HCT116 (cell line): ENCODE measurements around the gene TMEM14A. TPM values are rescaled to one million over a fixed set of nuclear protein-coding genes. Genes with fewer than 3 reads are reported as not detected.

Source experiments
- ATAC-seq: fragments of 200-7000 bp; cut with Tn5 transposase; 2 replicates; pipeline ENCODE4 v1.9.1; 2020; ENCODE audit warnings: mild to moderate bottlenecking, moderate library complexity
- Bru-seq: library from RNA; stranded (reverse); fragments of 400-500 nt; gene quantifications from one replicate; lab custom pipeline; 2021; lab: Mats Ljungman, UMichigan
- BruChase-seq, 2 experiments: library from RNA; stranded (reverse); fragments of 400-500 nt; gene quantifications; one replicate each; lab custom pipeline; 2021; lab: Mats Ljungman, UMichigan
- BruUV-seq: library from RNA; stranded (reverse); fragments of 400-500 nt; replicated peaks from 2 replicates; lab custom pipeline; 2021; lab: Mats Ljungman, UMichigan
- CTCF ChIA-PET: fragments of 300-600 bp; sonication (Branson Sonifier 250); formaldehyde crosslinking; loops from one replicate; lab custom pipeline; 2021; ENCODE audit warnings: antibody characterized with exemption; lab: Charles Lee
- POLR2A ChIA-PET: fragments of 300-600, 350-600 bp; sonication (Branson Sonifier 250); formaldehyde crosslinking; loops from one replicate; lab custom pipeline; 2021; ENCODE audit warnings: antibody characterized with exemption; lab: Charles Lee
- RAD21 ChIA-PET, 2 experiments: fragments of 300-600 bp; sonication (Branson Sonifier 250); formaldehyde crosslinking; loops; one replicate each; lab custom pipeline; 2023; ENCODE audit warnings: low total read pairs in 2 of 2; ENCODE audit not compliant: uncharacterized antibody in 2 of 2, unreplicated experiment in 2 of 2, low non-redundant PET in 1 of 2; lab: Charles Lee
- DNase-seq: peaks from one replicate; pipeline ENCODE4 v3.0.0-alpha.2; 2010; ENCODE audit warnings: low read depth, low spot score
- H2AFZ ChIP-seq: fragments of 200-600 bp; shearing (Covaris generic), sonication (generic); 2 replicates; pipeline ENCODE4 v1.6.1; 2017; ENCODE audit warnings: low read depth, mixed run types, mixed read lengths, antibody characterized with exemption, low read length; ENCODE audit not compliant: poor library complexity, severe bottlenecking
- H3K27ac ChIP-seq: 2 replicates; pipeline ENCODE4 v1.5.1; 2012; ENCODE audit warnings: low read depth, low read length
- H3K27me3 ChIP-seq: fragments of 200-600 bp; sonication (generic); 2 replicates; pipeline ENCODE4 v1.6.1; 2016; ENCODE audit warnings: mixed run types, low read length, mixed read lengths; ENCODE audit not compliant: insufficient read depth
- H3K36me3 ChIP-seq, 2 experiments: fragments of 200-500 bp in 1 of 2; fragments of 200-600 bp in 1 of 2; sonication (Bioruptor generic) in 1 of 2; sonication (generic) in 1 of 2; 2 replicates each; pipeline versions ENCODE4 v1.5.1 to v1.6.1; 2014 to 2016; ENCODE audit warnings: low read length in 2 of 2, inconsistent platforms in 1 of 2, mixed read lengths in 1 of 2, mixed run types in 1 of 2; ENCODE audit not compliant: insufficient read depth in 2 of 2, control insufficient read depth in 1 of 2
- H3K4me1 ChIP-seq, 2 experiments: fragments of 200-600 bp in 1 of 2; sonication (generic) in 1 of 2; 2 replicates each; pipeline versions ENCODE4 v1.5.1 to v1.6.1; 2012 to 2017; ENCODE audit warnings: low read length in 2 of 2, inconsistent platforms in 1 of 2, mild to moderate bottlenecking in 1 of 2, mixed read lengths in 1 of 2, mixed run types in 1 of 2, moderate library complexity in 1 of 2; ENCODE audit not compliant: insufficient read depth in 2 of 2, control insufficient read depth in 1 of 2
- H3K4me2 ChIP-seq: fragments of 200-600 bp; sonication (generic); 2 replicates; pipeline ENCODE4 v1.6.1; 2017; ENCODE audit warnings: mixed run types, low read length, mixed read lengths
- H3K4me3 ChIP-seq, 2 experiments: fragments of 200-600 bp in 1 of 2; sonication (generic) in 1 of 2; replicated peaks in 1 of 2; 2 replicates each; pipeline ENCODE4 v1.5.1; 2011 to 2016; ENCODE audit warnings: low read length in 2 of 2, control low read depth in 1 of 2, low read depth in 1 of 2, mild to moderate bottlenecking in 1 of 2, mixed read lengths in 1 of 2, mixed run types in 1 of 2
- H3K79me2 ChIP-seq: fragments of 200-600 bp; sonication (generic); 2 replicates; pipeline ENCODE4 v1.6.1; 2017; ENCODE audit warnings: mild to moderate bottlenecking, mixed run types, low read length, moderate library complexity, mixed read lengths; ENCODE audit not compliant: insufficient read depth
- H3K9ac ChIP-seq: fragments of 200-600 bp; sonication (generic); 2 replicates; pipeline ENCODE4 v1.6.1; 2016; ENCODE audit warnings: low read length, mixed read lengths
- H3K9me2 ChIP-seq: fragments of 200-600 bp; sonication (generic), shearing (Covaris generic); 2 replicates; pipeline ENCODE4 v1.6.1; 2017; ENCODE audit warnings: mixed run types, mild to moderate bottlenecking, moderate library complexity; ENCODE audit not compliant: insufficient read depth
- H3K9me3 ChIP-seq, 2 experiments: fragments of 200-500 bp in 1 of 2; fragments of 200-600 bp in 1 of 2; sonication (Bioruptor generic) in 1 of 2; sonication (generic) in 1 of 2; 2 replicates each; pipeline ENCODE4 v1.6.1; 2014 to 2017; ENCODE audit warnings: low read length in 2 of 2, mixed read lengths in 2 of 2, inconsistent platforms in 1 of 2, low read depth in 1 of 2, mild to moderate bottlenecking in 1 of 2, mixed run types in 1 of 2, moderate library complexity in 1 of 2; ENCODE audit not compliant: control insufficient read depth in 1 of 2, insufficient read depth in 1 of 2
- H4K20me1 ChIP-seq: fragments of 200-600 bp; sonication (generic), shearing (Covaris generic); 2 replicates; pipeline ENCODE4 v1.6.1; 2017; ENCODE audit warnings: mixed run types, mild to moderate bottlenecking, moderate library complexity; ENCODE audit not compliant: insufficient read depth
- CBX3 ChIP-seq: IDR thresholded peaks from 2 replicates; pipeline ENCODE4 v1.6.1; 2012; ENCODE audit warnings: low read depth
- CEBPB ChIP-seq: IDR thresholded peaks from 2 replicates; pipeline ENCODE4 v1.6.1; 2012; ENCODE audit warnings: low read depth
- EGR1 ChIP-seq: IDR thresholded peaks from 2 replicates; pipeline ENCODE4 v1.6.1; 2012; ENCODE audit warnings: low read depth
- ELF1 ChIP-seq: IDR thresholded peaks from 2 replicates; pipeline ENCODE4 v1.6.1; 2012; ENCODE audit warnings: low read depth, borderline replicate concordance
- EZH2phosphoT487 ChIP-seq: fragments of 200-600 bp; IDR thresholded peaks from 2 replicates; pipeline ENCODE4 v1.6.1; 2018; ENCODE audit warnings: antibody characterized with exemption, borderline replicate concordance
- MAX ChIP-seq: IDR thresholded peaks from 2 replicates; pipeline ENCODE4 v1.6.1; 2012
- POLR2A ChIP-seq: IDR thresholded peaks from 2 replicates; pipeline ENCODE4 v1.7.0; 2011; ENCODE audit warnings: borderline replicate concordance; ENCODE audit not compliant: insufficient read depth, insufficient read length; ENCODE audit errors: extremely low read depth
- RAD21 ChIP-seq: IDR thresholded peaks from 2 replicates; pipeline ENCODE4 v1.6.1; 2012; ENCODE audit warnings: low read depth, mild to moderate bottlenecking
- REST ChIP-seq: IDR thresholded peaks from 2 replicates; pipeline ENCODE4 v1.6.1; 2012; ENCODE audit warnings: low read depth
- SIN3A ChIP-seq: IDR thresholded peaks from 2 replicates; pipeline ENCODE4 v1.6.1; 2012; ENCODE audit warnings: low read depth
- SRF ChIP-seq: IDR thresholded peaks from 2 replicates; pipeline ENCODE4 v1.6.1; 2012; ENCODE audit warnings: low read depth
- YY1 ChIP-seq: IDR thresholded peaks from 2 replicates; pipeline ENCODE4 v1.6.1; 2011; ENCODE audit warnings: low read length, low read depth, moderate library complexity, mild to moderate bottlenecking; ENCODE audit not compliant: insufficient replicate concordance; ENCODE audit errors: extremely low read depth
- ZNF274 ChIP-seq: fragments of 200-500 bp; sonication (Bioruptor generic); IDR thresholded peaks from 2 replicates; pipeline ENCODE4 v1.6.1; 2014; ENCODE audit warnings: mild to moderate bottlenecking, low read depth, low read length, inconsistent platforms
- intact Hi-C: fragments of 100-400 bp; cut with micrococcal nuclease; formaldehyde crosslinking; loops from 2 replicates; pipeline ENCODE4 v1.10.0; 2022
- long read RNA-seq: library from polyadenylated mRNA; unstranded; transcript quantifications from one replicate; pipeline ENCODE4 v2.0.0, GENCODE V29; 2021; ENCODE audit not compliant: unreplicated experiment
- polyA plus RNA-seq: library from polyadenylated mRNA; unstranded; fragments of >200 nt; gene quantifications from 2 replicates; pipeline ENCODE4 v1.2.1, GENCODE V29; 2012; ENCODE audit warnings: missing spikeins
- total RNA-seq: library from RNA; stranded (reverse); gene quantifications from one replicate; pipeline ENCODE4 v1.2.1, GENCODE V29; 2021; ENCODE audit not compliant: unreplicated experiment
- TF ChIP-seq, protein P1 (sequence below): IDR thresholded peaks from 2 replicates; pipeline ENCODE4 v1.6.1; 2011; ENCODE audit warnings: mild to moderate bottlenecking, low read length, moderate library complexity; ENCODE audit not compliant: insufficient replicate concordance; ENCODE audit errors: extremely low read depth
- TF ChIP-seq, protein P2 (sequence below): IDR thresholded peaks from 2 replicates; pipeline ENCODE4 v1.6.1; 2012
- TF ChIP-seq, protein P3 (sequence below), 3 experiments: fragments of 200-600 bp in 1 of 3; sonication (generic) in 1 of 3; IDR thresholded peaks in 2 of 3; conservative IDR thresholded peaks in 1 of 3; 2 replicates each; pipeline ENCODE4 v1.5.1; 2012 to 2017; ENCODE audit warnings: low read depth in 2 of 3, low read length in 2 of 3, antibody characterized with exemption in 1 of 3, borderline replicate concordance in 1 of 3, control low read depth in 1 of 3, mild to moderate bottlenecking in 1 of 3, mixed read lengths in 1 of 3, mixed run types in 1 of 3, moderate library complexity in 1 of 3; ENCODE audit not compliant: insufficient read depth in 1 of 3

TMEM14A gene
- 51.5 TPM for total RNA-seq
- polyA plus RNA-seq = 27.1 and 31.5 TPM in 2 replicates
- Bru-seq, nascent RNA = percentile 63 among the genes with signal in this experiment
- BruChase-seq, experiment 1, labeled RNA remaining after a 6-hour chase = percentile 67 among the genes with signal in this experiment
- percentile 61 among the genes with signal in this experiment for BruChase-seq, experiment 2, labeled RNA remaining after a 2-hour chase
- long read RNA-seq, transcript TMEM14A-201 (5 exons, 992 nt) = major isoform, 50 of 62 reads
- long read RNA-seq, partial matches to known transcripts = 2 of 62 reads
- long read RNA-seq, other reads (novel, unspliced or antisense) = 10 of 62 reads

DNA sequence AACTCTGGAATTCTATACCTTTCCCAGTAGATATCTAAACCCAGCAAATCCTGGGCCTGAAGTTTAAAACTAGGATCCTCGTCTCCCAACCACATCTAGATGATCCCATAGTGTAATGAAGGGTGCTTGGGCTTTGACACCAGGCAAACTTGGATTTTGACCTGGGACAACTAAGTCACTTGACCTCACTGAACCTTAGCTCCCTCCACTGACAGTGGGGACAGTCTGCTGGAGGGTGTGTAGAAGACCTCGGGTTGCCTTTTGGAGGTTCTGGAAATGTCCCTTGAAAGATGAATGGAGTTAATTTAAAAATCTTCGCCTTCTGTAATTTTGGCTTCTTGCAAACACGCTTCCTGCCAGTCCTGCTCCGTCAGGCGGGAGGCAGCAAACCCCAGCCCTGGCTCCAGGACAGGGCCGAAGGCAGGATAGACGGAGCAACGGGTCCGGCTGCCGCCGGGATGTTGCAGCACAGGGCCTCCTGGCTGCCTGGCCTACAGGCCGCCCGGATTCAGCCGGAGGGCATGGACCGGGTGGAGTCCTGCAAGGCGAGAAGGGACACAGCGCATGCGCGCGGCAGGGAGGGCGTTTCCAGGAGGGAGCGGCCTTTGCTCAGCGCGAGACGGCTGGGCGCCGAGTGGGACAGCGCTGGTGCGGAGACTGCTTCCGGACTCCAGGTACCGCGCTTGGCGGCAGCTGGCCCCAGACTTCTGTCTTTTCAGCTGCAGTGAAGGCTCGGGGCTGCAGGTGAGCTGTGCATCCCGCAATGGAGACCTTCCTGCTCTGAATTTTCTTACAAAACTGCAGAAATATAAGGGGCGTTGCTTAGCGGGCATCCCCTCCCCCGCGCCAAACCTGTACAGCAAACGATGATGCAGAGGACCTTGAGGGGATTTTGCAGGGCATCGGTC lies at the start of gene TMEM14A:
TSS of gene TMEM14A (plus strand) at position 612 of the 908 bp plus-strand sequence. CDS start 5,990 bp downstream, outside the sequence.
- Histone ChIP-seq H3K4me3 (peak within 1 kb of the TSS; percentile 71 to 75), H3K9me3 (no peaks in the 10 kb centered on the region), H3K4me2 (peak within 1 kb of the TSS; percentile 91), H3K79me2 (peaks cover 25% of the 10 kb centered on the region; the same call in 1 of the 2 replicates), H3K9me2 (no peaks in the 10 kb centered on the region), H3K27me3 (no peaks in the 10 kb centered on the region), H3K9ac (peak within 1 kb of the TSS; percentile 67), H3K27ac (peak within 1 kb of the TSS; percentile 40), H3K4me1 (peaks cover 13 to 28% of the 10 kb centered on the region in 2 experiments), H3K36me3 (no peaks in the 10 kb centered on the region), H2AFZ (peak within 1 kb of the TSS; percentile 1), H4K20me1 (no peaks in the 10 kb centered on the region)
- ChIA-PET RAD21 (no interaction called here), POLR2A (no interaction called here), CTCF (no interaction called here)
- no TSS peak for BruUV-seq
- ATAC-seq (peak; percentile 98), DNase-seq (peak; percentile 89)
- intact Hi-C loops = no loop called here
- TF ChIP-seq CBX3 (no peak), REST (no peak), MAX (peak; percentile 27), SRF (no peak), ZNF274 (no peak), RAD21 (no peak), EGR1 (no peak), ELF1 (no peak), SIN3A (peak; percentile 13; the same call in 1 of the 2 replicates), POLR2A (peak; percentile 91), YY1 (no peak), EZH2phosphoT487 (no peak), CEBPB (no peak)
- TF ChIP-seq, protein P1, sequence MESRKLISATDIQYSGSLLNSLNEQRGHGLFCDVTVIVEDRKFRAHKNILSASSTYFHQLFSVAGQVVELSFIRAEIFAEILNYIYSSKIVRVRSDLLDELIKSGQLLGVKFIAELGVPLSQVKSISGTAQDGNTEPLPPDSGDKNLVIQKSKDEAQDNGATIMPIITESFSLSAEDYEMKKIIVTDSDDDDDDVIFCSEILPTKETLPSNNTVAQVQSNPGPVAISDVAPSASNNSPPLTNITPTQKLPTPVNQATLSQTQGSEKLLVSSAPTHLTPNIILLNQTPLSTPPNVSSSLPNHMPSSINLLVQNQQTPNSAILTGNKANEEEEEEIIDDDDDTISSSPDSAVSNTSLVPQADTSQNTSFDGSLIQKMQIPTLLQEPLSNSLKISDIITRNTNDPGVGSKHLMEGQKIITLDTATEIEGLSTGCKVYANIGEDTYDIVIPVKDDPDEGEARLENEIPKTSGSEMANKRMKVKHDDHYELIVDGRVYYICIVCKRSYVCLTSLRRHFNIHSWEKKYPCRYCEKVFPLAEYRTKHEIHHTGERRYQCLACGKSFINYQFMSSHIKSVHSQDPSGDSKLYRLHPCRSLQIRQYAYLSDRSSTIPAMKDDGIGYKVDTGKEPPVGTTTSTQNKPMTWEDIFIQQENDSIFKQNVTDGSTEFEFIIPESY = no peak
- TF ChIP-seq, protein P2, sequence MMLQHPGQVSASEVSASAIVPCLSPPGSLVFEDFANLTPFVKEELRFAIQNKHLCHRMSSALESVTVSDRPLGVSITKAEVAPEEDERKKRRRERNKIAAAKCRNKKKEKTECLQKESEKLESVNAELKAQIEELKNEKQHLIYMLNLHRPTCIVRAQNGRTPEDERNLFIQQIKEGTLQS = no peak
- TF ChIP-seq, protein P3, sequence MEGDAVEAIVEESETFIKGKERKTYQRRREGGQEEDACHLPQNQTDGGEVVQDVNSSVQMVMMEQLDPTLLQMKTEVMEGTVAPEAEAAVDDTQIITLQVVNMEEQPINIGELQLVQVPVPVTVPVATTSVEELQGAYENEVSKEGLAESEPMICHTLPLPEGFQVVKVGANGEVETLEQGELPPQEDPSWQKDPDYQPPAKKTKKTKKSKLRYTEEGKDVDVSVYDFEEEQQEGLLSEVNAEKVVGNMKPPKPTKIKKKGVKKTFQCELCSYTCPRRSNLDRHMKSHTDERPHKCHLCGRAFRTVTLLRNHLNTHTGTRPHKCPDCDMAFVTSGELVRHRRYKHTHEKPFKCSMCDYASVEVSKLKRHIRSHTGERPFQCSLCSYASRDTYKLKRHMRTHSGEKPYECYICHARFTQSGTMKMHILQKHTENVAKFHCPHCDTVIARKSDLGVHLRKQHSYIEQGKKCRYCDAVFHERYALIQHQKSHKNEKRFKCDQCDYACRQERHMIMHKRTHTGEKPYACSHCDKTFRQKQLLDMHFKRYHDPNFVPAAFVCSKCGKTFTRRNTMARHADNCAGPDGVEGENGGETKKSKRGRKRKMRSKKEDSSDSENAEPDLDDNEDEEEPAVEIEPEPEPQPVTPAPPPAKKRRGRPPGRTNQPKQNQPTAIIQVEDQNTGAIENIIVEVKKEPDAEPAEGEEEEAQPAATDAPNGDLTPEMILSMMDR (IDR thresholded peaks at IDR 0.05 in 2 of 3, conservative IDR thresholded peaks at IDR 0.05 in 1 of 3; ENCODE audit: borderline replicate concordance in 1 of 3, insufficient read depth in 1 of 3, low read depth in 2 of 3, low read length in 2 of 3) = no peak
